ENCODE results near the gene ADCY5. TPM values are rescaled to one million over a fixed set of nuclear protein-coding genes. Genes with fewer than 3 reads are reported as not detected.

The ADCY5 gene
- total RNA-seq, 1 donor from 2014 or later, result 0.67 TPM

GRCh38 chr3:123341871-123342630 is 106.8 kb downstream of the ADCY5 start:
- no peak for DNase-seq (ENCODE audit: low read depth)
- Histone ChIP-seq H3K36me3 (ENCODE audit: control insufficient read depth, insufficient read depth, low read length) (no peaks in the 10 kb centered on the region), H3K27me3 (ENCODE audit: control insufficient read depth, insufficient read depth, low read length) (peaks cover 16% of the 10 kb centered on the region), H3K4me3 (ENCODE audit: low read depth, low read length) (no peak overlapping the region)
- TF ChIP-seq, protein P1, sequence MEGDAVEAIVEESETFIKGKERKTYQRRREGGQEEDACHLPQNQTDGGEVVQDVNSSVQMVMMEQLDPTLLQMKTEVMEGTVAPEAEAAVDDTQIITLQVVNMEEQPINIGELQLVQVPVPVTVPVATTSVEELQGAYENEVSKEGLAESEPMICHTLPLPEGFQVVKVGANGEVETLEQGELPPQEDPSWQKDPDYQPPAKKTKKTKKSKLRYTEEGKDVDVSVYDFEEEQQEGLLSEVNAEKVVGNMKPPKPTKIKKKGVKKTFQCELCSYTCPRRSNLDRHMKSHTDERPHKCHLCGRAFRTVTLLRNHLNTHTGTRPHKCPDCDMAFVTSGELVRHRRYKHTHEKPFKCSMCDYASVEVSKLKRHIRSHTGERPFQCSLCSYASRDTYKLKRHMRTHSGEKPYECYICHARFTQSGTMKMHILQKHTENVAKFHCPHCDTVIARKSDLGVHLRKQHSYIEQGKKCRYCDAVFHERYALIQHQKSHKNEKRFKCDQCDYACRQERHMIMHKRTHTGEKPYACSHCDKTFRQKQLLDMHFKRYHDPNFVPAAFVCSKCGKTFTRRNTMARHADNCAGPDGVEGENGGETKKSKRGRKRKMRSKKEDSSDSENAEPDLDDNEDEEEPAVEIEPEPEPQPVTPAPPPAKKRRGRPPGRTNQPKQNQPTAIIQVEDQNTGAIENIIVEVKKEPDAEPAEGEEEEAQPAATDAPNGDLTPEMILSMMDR (IDR thresholded peaks at IDR 0.05; ENCODE audit: insufficient read depth, low read length, poor library complexity, severe bottlenecking), result no peak

GRCh38 chr3:123340336-123340735 is 108.6 kb downstream of the ADCY5 start:
- DNase-seq (ENCODE audit: low read depth), result no peak
- Histone ChIP-seq H3K36me3 (ENCODE audit: control insufficient read depth, insufficient read depth, low read length) (no peaks in the 10 kb centered on the region), H3K27me3 (ENCODE audit: control insufficient read depth, insufficient read depth, low read length) (peaks cover 10% of the 10 kb centered on the region), H3K4me3 (ENCODE audit: low read depth, low read length) (no peak overlapping the region)
- TF ChIP-seq, protein P1 (IDR thresholded peaks at IDR 0.05; ENCODE audit: insufficient read depth, low read length, poor library complexity, severe bottlenecking), result no peak

GRCh38 chr3:123339302-123339701 is 109.6 kb downstream of the ADCY5 start:
- no peaks in the 10 kb centered on the region for H3K36me3 ChIP-seq (ENCODE audit: control insufficient read depth, insufficient read depth, low read length)
- TF ChIP-seq, protein P1 (IDR thresholded peaks at IDR 0.05; ENCODE audit: insufficient read depth, low read length, poor library complexity, severe bottlenecking), result no peak
- peaks cover 10% of the 10 kb centered on the region for H3K27me3 ChIP-seq (ENCODE audit: control insufficient read depth, insufficient read depth, low read length)
- DNase-seq (ENCODE audit: low read depth), result no peak
- no peak overlapping the region for H3K4me3 ChIP-seq (ENCODE audit: low read depth, low read length)

- DNase-seq (ENCODE audit: low read depth), result no peak
- Histone ChIP-seq H3K27me3 (ENCODE audit: control insufficient read depth, insufficient read depth, low read length) (peaks cover 10% of the 10 kb centered on the region), H3K36me3 (ENCODE audit: control insufficient read depth, insufficient read depth, low read length) (no peaks in the 10 kb centered on the region), H3K4me3 (ENCODE audit: low read depth, low read length) (no peak overlapping the region)
- TF ChIP-seq, protein P1 (IDR thresholded peaks at IDR 0.05; ENCODE audit: insufficient read depth, low read length, poor library complexity, severe bottlenecking), result no peak
Observed at GRCh38 chr3:123338620-123339061, 110.2 kb downstream of the ADCY5 start.

DNA sequence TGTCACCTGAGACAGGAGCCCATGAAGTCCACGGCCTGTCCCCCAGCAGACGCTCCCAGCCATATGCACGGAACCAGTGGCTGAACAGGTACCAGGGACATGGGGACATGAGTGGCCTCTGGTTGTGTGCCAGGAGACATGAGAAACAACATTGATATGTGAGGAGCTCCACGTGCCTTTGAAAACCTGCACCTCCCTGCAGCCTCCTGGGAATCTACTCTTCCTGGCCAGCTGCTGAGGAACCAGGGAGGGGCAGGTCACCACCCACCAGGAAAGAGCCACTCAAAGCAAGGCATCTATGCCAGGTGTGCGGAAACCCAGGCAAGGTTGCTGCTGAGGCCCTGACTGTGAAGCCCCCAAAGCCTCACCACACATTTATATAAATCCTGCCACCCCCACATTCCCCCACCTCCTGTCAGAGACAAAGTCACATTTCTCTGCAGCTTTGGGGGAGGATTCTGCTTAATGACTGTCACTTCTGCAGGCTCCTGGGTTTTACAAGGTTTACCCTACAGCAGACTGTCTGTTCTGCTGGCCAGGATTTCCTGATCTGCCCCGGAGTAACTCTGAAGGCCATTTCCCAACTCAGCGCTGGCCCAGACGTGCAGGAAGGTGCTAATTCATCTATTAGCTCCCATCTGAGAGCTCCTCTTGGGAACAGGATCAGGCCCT is 110.8 kb downstream of the ADCY5 start:
- no peak overlapping the region for H3K4me3 ChIP-seq (ENCODE audit: low read depth, low read length)
- H3K36me3 ChIP-seq (ENCODE audit: control insufficient read depth, insufficient read depth, low read length), result no peaks in the 10 kb centered on the region
- peaks cover 10% of the 10 kb centered on the region for H3K27me3 ChIP-seq (ENCODE audit: control insufficient read depth, insufficient read depth, low read length)
- TF ChIP-seq, protein P1 (IDR thresholded peaks at IDR 0.05; ENCODE audit: insufficient read depth, low read length, poor library complexity, severe bottlenecking), result no peak
- DNase-seq (ENCODE audit: low read depth), result no peak

Measured in kidney epithelial cell (primary cell).